ENCODE measurements around the gene EML1. TPM values are rescaled to one million over a fixed set of nuclear protein-coding genes. Genes with fewer than 3 reads are reported as not detected.

EML1 gene
- polyA plus RNA-seq, 1 experiment: 14.2 TPM

DNA sequence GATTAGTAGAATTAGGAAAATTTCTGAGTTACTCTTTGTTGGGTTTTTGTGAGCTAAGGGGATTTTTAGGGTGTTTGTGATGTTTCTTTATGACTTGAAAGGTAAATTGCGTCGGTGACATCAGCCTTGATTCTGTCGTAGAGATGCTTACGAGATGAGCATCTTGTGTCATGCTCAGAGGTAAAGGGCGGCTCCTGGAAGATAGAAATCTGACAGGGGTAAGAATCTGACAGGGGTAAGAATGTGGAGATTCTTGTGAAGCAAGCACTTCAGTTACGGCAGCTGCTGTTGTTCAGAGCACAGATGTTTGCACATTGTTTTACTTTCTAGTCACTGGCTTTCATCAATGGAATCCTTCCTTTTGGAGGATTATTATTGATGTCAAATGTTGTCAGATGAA, 22.5 kb downstream of the EML1 start:
- no peak overlapping the region for H3K4me3 ChIP-seq (ENCODE audit: low read depth, low read length)
- no peak for TF ChIP-seq CTCF (IDR thresholded peaks at IDR 0.05; ENCODE audit: insufficient read depth, low read depth, low read length)
- H3K36me3 ChIP-seq (ENCODE audit: control insufficient read depth, insufficient read depth, low read length): no peaks in the 10 kb centered on the region
- POLR2A ChIA-PET: no interaction called here
- CTCF ChIA-PET: interaction anchor here (0.6 to 2.1 kb wide), 4 partner anchors 9 to 149 kb away, joined by 3 to 6 read pairs (median 4); partner anchors contain the start of gene EML1
- H3K27me3 ChIP-seq (ENCODE audit: control insufficient read depth, insufficient read depth, low read length): peaks cover 23% of the 10 kb centered on the region
- DNase-seq (ENCODE audit: low read depth): no peak

GRCh38 chr14:99816217-99816616, 23.0 kb downstream of the EML1 start:
- POLR2A ChIA-PET: no interaction called here
- Histone ChIP-seq H3K36me3 (ENCODE audit: control insufficient read depth, insufficient read depth, low read length) (no peaks in the 10 kb centered on the region), H3K4me3 (ENCODE audit: low read depth, low read length) (no peak overlapping the region), H3K27me3 (ENCODE audit: control insufficient read depth, insufficient read depth, low read length) (peaks cover 25% of the 10 kb centered on the region)
- no peak for TF ChIP-seq CTCF (IDR thresholded peaks at IDR 0.05; ENCODE audit: insufficient read depth, low read depth, low read length)
- CTCF ChIA-PET: interaction anchor here (0.9 to 2.1 kb wide), 4 partner anchors 9 to 135 kb away, joined by 3 to 6 read pairs (median 4); partner anchors contain the start of gene EML1
- DNase-seq (ENCODE audit: low read depth): no peak

- ChIA-PET CTCF (interaction anchor here (1.0 to 2.1 kb wide), 4 partner anchors 9 to 136 kb away, joined by 3 to 6 read pairs (median 3); partner anchors contain the start of gene EML1), POLR2A (no interaction called here)
- Histone ChIP-seq H3K4me3 (ENCODE audit: low read depth, low read length) (no peak overlapping the region), H3K36me3 (ENCODE audit: control insufficient read depth, insufficient read depth, low read length) (no peaks in the 10 kb centered on the region), H3K27me3 (ENCODE audit: control insufficient read depth, insufficient read depth, low read length) (peaks cover 25% of the 10 kb centered on the region)
- no peak for TF ChIP-seq CTCF (IDR thresholded peaks at IDR 0.05; ENCODE audit: insufficient read depth, low read depth, low read length)
- DNase-seq (ENCODE audit: low read depth): no peak
Measured at GRCh38 chr14:99816642-99817041, 23.4 kb downstream of the EML1 start.

GRCh38 chr14:99817331-99817730, 24.1 kb downstream of the EML1 start:
- CTCF ChIA-PET: interaction anchor here (1.1 to 2.1 kb wide), 3 partner anchors 10 to 136 kb away, joined by 3 to 6 read pairs (median 3); no protein-coding TSS in a partner anchor
- no peak for DNase-seq (ENCODE audit: low read depth)
- POLR2A ChIA-PET: no interaction called here
- H3K27me3 ChIP-seq (ENCODE audit: control insufficient read depth, insufficient read depth, low read length): peaks cover 21% of the 10 kb centered on the region
- no peak for TF ChIP-seq CTCF (IDR thresholded peaks at IDR 0.05; ENCODE audit: insufficient read depth, low read depth, low read length)
- no peaks in the 10 kb centered on the region for H3K36me3 ChIP-seq (ENCODE audit: control insufficient read depth, insufficient read depth, low read length)
- H3K4me3 ChIP-seq (ENCODE audit: low read depth, low read length): no peak overlapping the region

DNA sequence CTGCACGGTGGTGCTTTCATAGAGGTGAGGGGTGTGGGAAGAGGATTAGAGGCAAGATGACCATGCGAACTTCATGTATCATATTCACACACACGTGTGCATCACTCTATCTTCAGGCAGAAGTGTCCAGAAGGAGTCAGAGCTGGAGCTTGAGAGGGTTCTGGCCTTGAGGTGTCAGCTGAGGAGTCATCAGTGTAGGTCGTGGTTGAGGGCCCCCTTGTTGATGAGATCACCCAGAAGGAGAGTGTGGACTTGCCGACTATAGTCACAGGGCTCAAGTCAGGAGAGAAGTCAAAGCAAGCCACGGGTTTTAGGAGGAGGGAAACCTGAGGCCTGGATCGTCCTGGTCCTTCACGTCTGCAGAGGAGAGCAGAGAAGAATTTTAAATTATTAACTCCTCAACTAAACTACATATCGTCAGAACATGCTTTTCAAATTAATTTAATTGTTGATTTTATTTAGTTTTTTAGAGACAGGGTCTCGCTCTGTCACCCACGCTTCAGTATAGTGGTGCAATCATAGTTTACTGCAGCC, 25.4 kb downstream of the EML1 start:
- ChIA-PET POLR2A (no interaction called here), CTCF (no interaction called here)
- H3K4me3 ChIP-seq (ENCODE audit: low read depth, low read length): no peak overlapping the region
- no peak for TF ChIP-seq CTCF (IDR thresholded peaks at IDR 0.05; ENCODE audit: insufficient read depth, low read depth, low read length)
- DNase-seq (ENCODE audit: low read depth): no peak
- H3K27me3 ChIP-seq (ENCODE audit: control insufficient read depth, insufficient read depth, low read length): peaks cover 24% of the 10 kb centered on the region
- no peaks in the 10 kb centered on the region for H3K36me3 ChIP-seq (ENCODE audit: control insufficient read depth, insufficient read depth, low read length)
